Mesothelial cell of epicardium (in vitro differentiated cells): Measurements from ENCODE around the gene MPP2. TPM values are rescaled to one million over a fixed set of nuclear protein-coding genes. Genes with fewer than 3 reads are reported as not detected.
"Not testable (repeated sequence)": the region's sequence is repeated elsewhere in the genome, so short reads cannot be mapped to it uniquely, and the experiment has no call there.

ENCODE experiments used
- DNase-seq, 2 experiments: peaks; one replicate each; pipeline ENCODE4 v3.0.0; 2021; ENCODE audit warnings: low spot score in 2 of 2; ENCODE audit not compliant: unreplicated experiment in 2 of 2
- H3K27ac Mint-ChIP-seq: 2 replicates; pipeline ENCODE4 v1.8.0; 2021; ENCODE audit warnings: mixed read lengths
- H3K27me3 Mint-ChIP-seq: 2 replicates; pipeline ENCODE4 v1.8.0; 2021; ENCODE audit warnings: low read depth, mixed read lengths
- H3K36me3 Mint-ChIP-seq: 2 replicates; pipeline ENCODE4 v1.8.0; 2021; ENCODE audit warnings: mixed read lengths
- H3K4me1 Mint-ChIP-seq: 2 replicates; pipeline ENCODE4 v1.8.0; 2021; ENCODE audit warnings: mixed read lengths
- H3K4me3 Mint-ChIP-seq: 2 replicates; pipeline ENCODE4 v1.8.0; 2021; ENCODE audit warnings: mild to moderate bottlenecking, moderate library complexity, mixed read lengths
- H3K9me3 Mint-ChIP-seq: 2 replicates; pipeline ENCODE4 v1.8.0; 2021; ENCODE audit warnings: mixed read lengths
- CTCF ChIP-seq: fragments of 200-600 bp; sonication (generic); IDR thresholded peaks from one replicate; pipeline ENCODE4 v1.5.0; 2021; ENCODE audit warnings: antibody characterized with exemption; ENCODE audit not compliant: unreplicated experiment
- total RNA-seq: library from RNA; stranded (reverse); gene quantifications from 3 replicates; pipeline ENCODE4 v1.2.1, GENCODE V29; 2021

The MPP2 gene
- total RNA-seq, 1 donor from 2014 or later, result 14.1 TPM

GRCh38 chr17:43845766-43846165 is 61.6 kb downstream of the MPP2 start:
- no peak for TF ChIP-seq CTCF
- Mint-ChIP-seq H3K27me3 (peaks cover 6% of the 10 kb centered on the region), H3K9me3 (no peaks in the 10 kb centered on the region), H3K4me3 (no peak overlapping the region), H3K27ac (no peak overlapping the region), H3K36me3 (no peaks in the 10 kb centered on the region), H3K4me1 (peaks cover 27% of the 10 kb centered on the region)
- DNase-seq, result no peak

GRCh38 chr17:43844241-43844640 is 63.1 kb downstream of the MPP2 start:
- TF ChIP-seq CTCF, result no peak
- no peak for DNase-seq
- Mint-ChIP-seq H3K27me3 (peaks cover 6% of the 10 kb centered on the region), H3K4me1 (peaks cover 38% of the 10 kb centered on the region), H3K36me3 (no peaks in the 10 kb centered on the region), H3K27ac (no peak overlapping the region), H3K4me3 (no peak overlapping the region), H3K9me3 (no peaks in the 10 kb centered on the region)

- Mint-ChIP-seq H3K4me3 (no peak overlapping the region), H3K4me1 (peaks cover 38% of the 10 kb centered on the region), H3K27ac (no peak overlapping the region), H3K27me3 (peaks cover 3% of the 10 kb centered on the region), H3K9me3 (no peaks in the 10 kb centered on the region), H3K36me3 (no peaks in the 10 kb centered on the region)
- TF ChIP-seq CTCF, result no peak
- DNase-seq, result no peak
These were observed 64.4 kb downstream of the MPP2 start for GRCh38 chr17:43842975-43843325.

GRCh38 chr17:43842091-43842974 is 65.0 kb downstream of the MPP2 start:
- not testable (repeated sequence) for H3K27me3 Mint-ChIP-seq, H3K4me3 Mint-ChIP-seq, H3K9me3 Mint-ChIP-seq, H3K27ac Mint-ChIP-seq, H3K36me3 Mint-ChIP-seq, DNase-seq
- peaks cover 35% of the 10 kb centered on the region for H3K4me1 Mint-ChIP-seq

GRCh38 chr17:43841282-43841681 is 66.1 kb downstream of the MPP2 start:
- Mint-ChIP-seq H3K9me3 (no peaks in the 10 kb centered on the region), H3K27me3 (peaks cover 6% of the 10 kb centered on the region), H3K27ac (peak overlapping the region; percentile 21), H3K4me3 (no peak overlapping the region), H3K36me3 (no peaks in the 10 kb centered on the region), H3K4me1 (peaks cover 30% of the 10 kb centered on the region)
- no peak for DNase-seq
- no peak for TF ChIP-seq CTCF

- H3K27me3 Mint-ChIP-seq, result peaks cover 6% of the 10 kb centered on the region
- H3K36me3 Mint-ChIP-seq, result no peaks in the 10 kb centered on the region
- DNase-seq, result no peak
- no peak for TF ChIP-seq CTCF
- no peak overlapping the region for H3K4me3 Mint-ChIP-seq
- no peaks in the 10 kb centered on the region for H3K9me3 Mint-ChIP-seq
- peak overlapping the region; percentile 59 for H3K27ac Mint-ChIP-seq
- peaks cover 30% of the 10 kb centered on the region for H3K4me1 Mint-ChIP-seq
These were observed 66.5 kb downstream of the MPP2 start for GRCh38 chr17:43840814-43841213.
